ENCODE measurements around the gene PKD1L1.
"Not testable (repeated sequence)": the region's sequence is repeated elsewhere in the genome, so short reads cannot be mapped to it uniquely, and the experiment has no call there.

The PKD1L1 gene

DNA sequence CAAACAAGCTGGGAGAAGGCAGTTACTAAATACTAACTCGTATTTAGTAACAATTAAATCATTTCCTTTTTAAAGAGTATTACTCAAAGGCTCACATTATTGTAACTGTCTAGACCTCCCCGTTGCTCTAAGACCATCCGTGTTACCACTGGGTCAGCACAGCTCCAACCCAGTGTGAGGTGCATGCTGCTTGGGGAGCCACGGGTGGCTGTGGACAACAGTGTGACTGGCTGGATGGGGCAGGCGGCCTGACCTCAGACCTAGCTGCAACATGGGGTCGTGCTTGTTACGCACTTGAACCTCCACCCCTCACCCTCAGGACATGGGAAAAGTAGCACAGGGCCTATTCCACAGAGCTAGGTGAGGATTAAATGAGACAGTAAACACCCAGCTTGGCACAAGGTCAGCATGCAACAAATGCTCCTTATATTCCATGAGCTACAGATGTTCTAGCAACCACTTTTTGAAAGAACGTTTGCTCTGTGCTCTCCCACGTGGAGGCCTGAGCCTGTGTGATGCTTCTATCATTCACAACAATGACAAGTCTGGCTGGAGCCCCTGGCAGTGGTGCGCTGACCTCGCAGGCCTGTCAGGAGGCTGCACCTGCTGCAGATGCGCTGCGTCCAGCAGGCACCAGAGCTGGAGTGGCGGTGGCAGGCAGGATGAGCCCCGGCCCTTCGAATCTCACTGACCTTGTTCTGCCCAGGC lies 135.7 kb downstream of the PKD1L1 start:
- no peak for DNase-seq

DNA sequence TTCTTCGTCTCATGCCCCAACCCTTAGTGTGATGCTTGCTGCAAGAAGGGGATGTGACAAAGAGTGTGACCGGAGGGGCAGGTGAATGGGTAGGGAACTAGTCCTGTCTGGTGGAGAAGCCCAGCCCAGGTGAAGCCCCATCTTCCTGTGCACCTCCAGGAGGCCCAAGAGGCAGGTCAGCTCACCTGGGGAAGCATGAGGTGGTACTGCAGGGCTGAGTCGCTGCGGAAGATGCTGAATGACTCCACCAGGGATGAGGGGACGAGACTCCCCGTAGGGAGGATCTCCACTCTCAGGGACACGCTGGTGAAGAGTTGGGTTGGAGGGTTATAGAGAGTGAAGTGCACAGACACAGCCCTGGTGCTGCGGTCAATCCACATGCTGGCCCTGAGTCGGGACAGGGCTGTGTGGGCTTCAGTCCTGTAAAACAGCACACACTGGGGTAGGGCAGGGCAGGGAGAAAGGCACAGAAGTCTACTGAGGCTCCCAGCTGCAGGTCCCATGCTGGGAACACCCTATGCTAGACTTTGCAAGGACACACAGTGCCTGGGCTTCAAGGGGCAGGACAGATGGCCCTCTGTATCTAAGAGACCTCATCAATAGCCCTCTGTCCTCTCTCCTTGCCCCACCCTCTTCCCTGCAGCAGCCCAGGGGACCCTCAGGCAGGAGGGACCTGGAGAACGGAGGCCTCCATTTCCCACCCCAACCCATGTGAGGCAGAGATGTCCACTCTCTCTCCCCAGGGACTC lies 136.5 kb downstream of the PKD1L1 start:
- DNase-seq: no peak

DNA sequence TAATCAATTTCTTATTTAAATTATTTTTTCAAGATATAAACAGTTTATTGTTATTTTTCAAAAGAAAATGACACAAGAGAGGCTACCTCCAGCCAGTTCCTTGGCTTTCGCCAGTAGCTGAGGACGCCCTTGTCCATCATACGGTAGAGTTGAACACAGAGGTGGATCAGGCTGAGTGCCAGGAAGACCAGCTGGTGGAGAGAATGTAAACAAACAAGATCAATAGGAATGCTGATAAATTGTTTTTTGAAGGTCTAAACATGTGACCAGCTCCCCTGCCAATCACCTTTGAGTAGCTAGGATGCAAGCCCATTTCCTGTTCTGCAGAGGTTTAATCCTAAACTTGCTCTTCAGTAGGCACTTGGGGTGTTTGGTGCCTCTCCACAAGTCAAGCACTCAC lies 138.9 kb downstream of the PKD1L1 start:
- no peak for DNase-seq

DNA sequence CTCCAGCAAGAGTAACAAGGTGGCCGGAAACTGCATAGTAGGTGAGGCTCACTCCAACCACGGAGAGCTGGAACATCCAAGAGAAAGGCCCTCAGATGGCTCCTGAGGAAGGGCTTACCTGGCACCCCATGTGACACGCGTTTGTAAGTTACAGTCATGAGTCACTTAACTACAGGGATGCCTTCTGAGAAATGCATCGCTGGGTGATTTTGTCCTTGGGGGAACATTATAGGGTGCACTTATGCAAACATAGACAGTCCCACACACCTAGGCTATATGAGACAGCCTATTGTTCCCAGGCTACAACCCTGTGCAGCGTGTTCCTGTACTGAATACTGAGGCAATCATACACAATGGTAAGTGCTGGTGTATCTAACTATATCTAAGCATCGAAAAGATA lies 139.9 kb downstream of the PKD1L1 start:
- DNase-seq: no peak

DNA sequence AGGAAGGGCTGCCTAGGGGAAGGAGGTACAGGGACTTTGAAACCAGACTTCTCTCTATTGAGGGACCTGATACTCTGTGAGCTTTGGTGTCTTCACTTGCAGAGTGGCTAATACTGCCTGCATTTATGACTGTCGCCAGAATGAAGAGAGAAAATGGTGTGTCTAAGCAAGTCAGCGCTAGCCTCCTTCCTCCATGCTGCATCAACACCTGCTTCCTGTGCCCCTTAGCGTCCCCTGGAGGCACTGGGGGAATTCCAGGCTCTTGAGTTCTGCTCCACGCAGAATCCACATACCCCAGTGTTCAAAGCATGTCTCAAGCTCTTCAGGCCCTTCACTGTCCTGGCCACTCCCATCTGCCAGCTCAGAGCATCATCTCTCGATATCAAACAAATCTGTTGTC lies 140.5 kb downstream of the PKD1L1 start:
- DNase-seq: no peak

DNA sequence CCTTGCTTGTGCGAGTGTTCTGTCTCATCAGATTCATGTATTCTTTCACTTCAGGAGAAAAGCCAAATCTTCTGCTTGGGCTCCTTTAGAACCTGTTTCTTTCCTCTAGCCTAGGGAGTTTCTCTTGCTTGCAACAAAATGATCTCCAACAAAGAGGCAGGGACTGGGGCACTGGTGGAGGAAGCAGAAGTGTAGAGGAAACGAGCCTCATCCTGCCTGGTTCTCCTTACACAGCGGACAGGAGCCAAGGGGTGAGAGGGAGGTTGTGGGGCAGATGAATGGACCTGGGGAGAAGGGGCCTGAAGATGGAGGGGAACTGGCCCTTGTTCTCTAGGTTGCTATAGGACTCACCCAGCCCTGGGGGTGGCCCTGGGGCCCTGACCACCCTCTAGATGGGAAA lies 141.1 kb downstream of the PKD1L1 start:
- no peak for DNase-seq

DNA sequence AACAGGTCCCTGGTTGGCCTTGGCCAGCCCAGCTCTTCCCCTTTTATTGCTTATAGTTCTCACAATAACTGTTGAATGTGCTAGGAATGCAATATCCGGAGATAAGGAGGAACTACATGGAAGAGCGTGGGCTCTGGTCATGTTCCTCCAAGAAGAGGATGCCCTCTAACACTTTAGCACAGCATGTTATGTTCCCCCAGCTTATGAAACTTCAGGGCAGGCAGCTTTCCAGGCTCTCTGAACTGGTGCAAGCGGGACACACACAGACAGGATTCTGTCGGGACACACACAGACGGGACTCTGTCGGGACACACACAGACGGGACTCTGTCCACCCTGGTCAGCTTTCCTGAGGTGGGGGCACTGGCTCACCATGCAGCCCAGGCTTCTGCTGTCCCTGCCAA lies 141.6 kb downstream of the PKD1L1 start:
- DNase-seq: no peak

DNA sequence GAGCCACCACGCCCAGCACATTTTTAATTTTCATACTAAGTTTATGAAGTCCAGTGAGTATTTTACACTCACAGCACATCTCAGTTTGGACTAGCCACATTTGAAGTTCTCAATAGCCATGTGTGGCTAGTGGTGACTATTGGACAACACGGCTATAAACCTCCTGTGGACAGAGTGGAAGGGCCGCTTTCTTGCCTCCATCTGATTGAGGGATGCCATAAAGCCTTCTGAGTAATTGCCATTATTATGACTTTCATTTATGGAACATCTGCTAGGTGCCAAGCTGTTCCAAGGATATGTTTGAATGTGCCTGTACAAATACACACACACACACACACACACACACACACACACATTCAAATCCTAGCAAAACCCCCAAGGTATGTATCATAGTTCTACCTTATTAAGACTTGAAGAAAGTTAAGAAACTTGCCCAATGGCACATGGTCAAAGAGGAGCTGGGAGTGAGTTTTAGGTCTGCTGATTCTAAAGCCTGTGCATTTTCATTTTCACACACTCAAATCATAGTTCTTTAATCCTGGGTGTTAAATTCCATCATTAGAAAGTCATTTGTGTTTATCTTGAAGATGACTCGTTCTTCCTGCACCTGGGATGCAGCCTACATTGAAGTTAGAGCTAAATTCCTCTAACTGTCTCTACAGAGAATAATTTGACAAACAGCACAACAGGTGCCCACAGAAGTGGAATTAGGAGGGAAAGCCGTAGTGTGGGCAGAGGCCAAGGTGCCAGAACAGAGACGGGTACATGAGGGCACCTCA lies 143.3 kb downstream of the PKD1L1 start:
- no peak for DNase-seq

DNA sequence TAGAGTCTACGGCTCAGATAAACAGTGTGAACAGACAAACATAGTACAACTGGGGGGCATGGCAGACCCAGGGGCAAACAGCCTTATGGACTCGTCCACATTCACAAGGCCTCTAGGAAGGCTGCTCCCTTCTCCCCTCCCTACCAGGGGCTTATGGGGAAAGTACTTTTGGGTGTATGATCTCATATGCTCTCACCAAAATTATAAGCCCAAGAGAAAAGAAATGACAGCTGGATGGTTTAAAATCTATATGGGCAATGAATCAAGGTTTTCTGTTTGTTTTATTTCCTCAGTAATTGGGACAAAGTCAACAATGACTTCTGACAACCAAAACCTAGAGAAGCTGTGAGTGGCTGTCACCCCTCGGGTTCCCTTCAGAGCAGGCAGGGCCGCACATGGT lies 144.4 kb downstream of the PKD1L1 start:
- DNase-seq: no peak

DNA sequence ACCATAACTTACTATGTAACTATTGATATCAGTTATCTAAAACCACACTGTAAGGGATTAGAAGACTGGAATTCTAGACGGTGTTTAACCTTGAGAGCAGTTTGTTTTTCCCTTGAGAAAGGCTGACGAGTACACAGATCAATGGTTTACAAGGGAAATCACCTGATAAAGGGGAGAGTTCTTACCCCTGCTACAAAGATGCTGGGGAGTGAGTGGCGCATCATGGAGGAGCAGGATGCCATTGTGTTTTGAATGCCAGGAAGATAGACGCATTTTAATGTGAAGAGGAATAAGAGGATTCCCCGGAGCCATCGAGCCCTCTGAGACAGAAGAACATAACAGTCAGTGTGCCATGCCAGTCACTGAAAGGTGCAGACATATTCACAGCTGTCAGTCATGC lies 145.2 kb downstream of the PKD1L1 start:
- no peak for DNase-seq

DNA sequence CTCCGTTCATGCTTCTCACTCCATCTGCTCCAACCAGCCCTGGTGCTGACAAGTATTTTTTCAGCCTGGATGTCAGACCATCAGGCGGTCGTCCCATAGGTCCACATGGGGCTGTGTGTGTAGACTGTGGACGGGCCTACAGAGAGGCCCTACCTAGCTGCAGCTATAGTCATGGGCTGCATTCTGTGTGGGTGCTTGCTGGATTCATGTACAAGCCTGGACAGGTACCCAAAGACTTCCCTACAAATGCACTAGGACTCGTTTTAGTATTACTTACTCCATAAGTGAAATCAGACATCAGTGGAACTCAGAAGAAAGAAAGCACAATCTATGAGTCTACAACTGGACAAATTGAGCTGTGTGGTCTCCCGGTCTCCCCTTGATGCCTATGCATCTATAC lies 146.8 kb downstream of the PKD1L1 start:
- DNase-seq: no peak

DNA sequence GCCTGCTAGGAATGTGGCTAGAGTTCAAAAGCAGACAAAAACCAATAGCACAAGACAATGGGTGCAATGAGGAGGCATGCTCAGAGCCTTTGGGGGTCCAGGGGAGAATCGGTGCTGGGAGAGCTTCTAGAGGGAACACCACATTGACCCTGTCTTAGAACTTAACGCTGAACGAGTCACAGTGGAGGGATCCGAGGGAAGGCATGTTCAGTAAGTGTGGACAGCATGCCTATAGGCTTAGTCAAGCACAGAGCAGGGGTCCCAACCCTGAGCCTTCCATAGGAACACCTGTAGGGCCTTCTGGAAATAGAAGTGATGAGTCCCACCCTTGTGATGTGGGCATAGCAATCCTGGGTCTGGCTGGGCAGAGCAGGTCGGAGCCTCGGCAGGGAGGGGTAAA lies 148.7 kb downstream of the PKD1L1 start:
- no peak for DNase-seq

DNA sequence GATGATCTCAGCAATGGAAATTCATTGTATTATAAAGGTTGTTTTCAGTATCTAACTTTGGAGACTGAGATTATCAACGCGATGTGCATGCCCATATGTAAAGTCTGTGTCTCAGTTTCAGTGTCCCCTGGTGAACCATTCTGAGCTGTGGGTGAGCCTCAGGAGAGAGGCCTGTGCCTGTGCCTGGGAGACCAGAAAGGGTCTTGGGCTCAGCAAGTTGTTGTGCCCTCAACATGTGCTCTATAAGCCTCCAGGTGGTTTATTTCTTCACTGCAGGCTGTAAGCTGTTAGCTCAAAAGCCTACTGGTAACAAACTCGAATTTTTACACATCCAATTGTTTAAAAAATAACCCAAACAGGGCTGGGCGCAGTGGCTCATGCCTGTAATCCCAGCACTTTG lies 151.9 kb downstream of the PKD1L1 start:
- no peak for DNase-seq

DNA sequence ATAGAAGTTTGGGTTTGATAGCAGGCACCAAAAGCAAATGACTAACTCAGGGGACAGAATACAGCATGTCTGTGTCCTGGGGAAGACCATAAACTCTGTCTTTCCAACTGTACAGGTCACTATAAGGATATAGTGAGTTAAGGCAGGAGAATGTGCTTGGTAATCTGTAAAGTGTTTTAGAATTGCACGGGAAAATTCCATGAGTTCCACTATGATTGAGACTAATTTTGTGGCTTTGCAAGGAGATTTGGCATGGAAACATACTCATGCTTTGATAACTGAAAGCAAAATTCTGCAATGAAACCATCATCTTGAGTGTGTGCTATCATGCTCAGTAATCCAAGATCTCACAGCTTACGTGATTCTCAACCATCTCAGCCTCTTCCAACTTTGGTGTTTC lies 152.6 kb downstream of the PKD1L1 start:
- DNase-seq: no peak

DNA sequence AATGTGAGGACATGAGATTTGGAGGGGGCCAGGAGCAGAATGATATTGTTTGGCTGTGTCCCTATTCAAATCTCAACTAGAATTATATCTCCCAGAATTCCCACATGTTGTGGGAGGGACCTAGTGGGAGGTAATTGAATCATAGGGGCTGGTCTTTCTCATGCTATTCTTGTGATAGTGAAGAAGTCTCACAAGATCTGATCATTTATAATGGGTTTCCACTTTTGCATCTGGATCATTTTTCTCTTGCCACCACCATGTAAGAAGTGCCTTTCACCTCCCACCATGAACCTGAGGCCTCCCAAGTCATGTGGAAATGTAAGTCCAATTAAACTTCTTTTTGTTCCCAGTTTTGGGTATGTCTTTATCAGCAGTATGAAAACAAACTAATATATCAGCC lies 153.1 kb downstream of the PKD1L1 start:
- not testable (repeated sequence) for DNase-seq

DNA sequence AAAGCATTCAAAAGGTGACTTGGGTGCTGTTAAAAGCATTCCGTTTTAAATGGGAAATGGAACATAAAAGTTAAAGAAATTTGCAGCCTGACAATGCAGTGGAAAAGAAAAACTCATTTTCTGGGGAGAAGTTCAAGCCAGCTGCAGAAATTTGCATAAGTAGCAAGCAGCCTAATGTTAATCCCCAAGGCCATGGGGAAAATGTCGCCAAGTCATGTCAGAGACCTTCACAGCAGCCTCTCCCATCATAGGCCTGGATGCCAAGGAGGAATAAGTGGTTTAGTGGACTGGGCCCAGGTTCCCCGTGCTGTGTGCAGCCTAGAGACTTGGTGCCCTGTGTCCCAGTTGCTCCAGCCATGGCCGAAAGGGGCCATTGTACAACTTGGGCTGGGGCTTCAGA lies 154.2 kb downstream of the PKD1L1 start:
- no peak for DNase-seq

DNA sequence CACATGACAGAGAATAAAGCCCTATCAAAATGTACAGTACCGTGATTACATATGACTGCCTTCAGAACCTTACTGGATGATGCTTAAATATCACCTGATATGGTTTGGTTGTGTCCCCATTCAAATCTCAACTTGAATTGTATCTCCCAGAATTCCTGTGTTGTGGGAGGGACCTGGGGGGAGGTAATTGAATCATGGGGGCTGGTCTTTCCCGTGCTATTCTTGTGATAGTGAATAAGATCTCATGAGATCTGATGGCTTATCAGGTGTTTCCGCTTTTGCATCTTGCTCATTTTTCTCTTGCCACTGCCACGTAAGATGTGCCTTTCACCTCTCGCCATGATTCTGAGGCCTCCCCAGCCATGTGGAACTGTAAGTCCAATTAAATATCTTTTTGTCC lies 155.1 kb downstream of the PKD1L1 start:
- DNase-seq: not testable (repeated sequence)

DNA sequence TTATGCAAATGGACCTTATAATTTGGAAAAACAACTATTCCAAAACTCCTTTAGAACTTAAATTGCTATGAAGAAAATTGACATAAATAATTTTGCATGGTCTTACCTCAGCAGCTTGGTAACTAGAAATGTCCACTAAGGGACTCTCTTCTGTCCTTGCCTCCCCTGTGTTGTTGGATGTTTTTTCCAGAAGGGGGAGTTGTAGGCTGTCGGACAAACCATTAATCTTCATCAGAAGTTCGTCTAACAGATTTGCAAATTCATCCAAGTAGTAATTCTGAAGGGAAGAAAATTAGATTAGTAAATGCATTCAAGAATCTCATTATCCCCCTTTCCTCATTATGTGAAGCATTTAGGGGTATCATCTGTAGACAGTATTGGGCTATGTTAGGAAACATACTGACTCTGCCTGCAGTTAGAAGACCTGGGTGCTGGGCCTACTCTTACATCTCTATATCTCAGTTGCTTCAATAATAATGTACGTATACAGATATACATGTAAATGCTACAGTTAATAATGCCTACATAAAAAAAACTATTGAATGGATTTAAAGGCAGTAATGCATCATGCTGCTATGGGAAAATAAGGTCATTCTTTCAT lies 155.6 kb downstream of the PKD1L1 start:
- DNase-seq: no peak

DNA sequence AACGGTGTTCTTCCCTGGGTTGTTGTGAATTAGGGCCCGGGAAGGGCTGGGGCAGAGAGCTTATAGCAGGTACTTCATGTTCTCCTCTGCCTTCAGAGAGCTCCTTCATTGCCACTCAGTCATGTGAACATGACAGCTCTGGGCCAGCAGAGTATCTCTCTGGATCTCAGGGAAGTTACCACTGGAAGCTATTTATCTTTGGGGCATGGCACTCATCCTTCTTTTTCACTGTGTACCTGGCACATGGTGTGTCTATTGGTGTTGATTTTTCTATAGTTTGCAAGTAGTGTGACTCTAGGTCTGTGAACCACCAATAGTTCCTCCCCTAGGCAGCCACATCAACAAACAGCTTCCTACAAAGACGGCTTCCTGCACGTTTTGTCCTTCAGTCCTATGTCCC lies 156.6 kb downstream of the PKD1L1 start:
- DNase-seq: no peak

DNA sequence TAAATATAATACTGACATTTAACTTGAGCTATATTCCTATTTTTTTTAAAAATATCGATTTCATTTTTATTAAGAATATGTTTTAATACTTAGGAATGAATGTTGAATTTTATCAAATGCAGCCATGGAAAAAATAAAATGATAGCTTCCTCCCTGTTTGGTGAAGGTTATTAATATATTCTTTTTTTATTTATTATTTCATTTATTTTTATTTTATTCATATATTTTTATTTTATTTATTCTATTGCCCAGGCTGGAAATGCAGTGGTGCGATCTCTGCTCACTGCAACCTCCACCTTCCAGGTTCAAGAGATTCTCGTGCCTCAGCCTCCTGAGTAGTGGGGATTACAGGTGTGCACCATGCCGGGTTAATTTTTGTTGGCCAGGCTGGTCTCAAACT lies 160.2 kb downstream of the PKD1L1 start:
- DNase-seq: no peak

DNA sequence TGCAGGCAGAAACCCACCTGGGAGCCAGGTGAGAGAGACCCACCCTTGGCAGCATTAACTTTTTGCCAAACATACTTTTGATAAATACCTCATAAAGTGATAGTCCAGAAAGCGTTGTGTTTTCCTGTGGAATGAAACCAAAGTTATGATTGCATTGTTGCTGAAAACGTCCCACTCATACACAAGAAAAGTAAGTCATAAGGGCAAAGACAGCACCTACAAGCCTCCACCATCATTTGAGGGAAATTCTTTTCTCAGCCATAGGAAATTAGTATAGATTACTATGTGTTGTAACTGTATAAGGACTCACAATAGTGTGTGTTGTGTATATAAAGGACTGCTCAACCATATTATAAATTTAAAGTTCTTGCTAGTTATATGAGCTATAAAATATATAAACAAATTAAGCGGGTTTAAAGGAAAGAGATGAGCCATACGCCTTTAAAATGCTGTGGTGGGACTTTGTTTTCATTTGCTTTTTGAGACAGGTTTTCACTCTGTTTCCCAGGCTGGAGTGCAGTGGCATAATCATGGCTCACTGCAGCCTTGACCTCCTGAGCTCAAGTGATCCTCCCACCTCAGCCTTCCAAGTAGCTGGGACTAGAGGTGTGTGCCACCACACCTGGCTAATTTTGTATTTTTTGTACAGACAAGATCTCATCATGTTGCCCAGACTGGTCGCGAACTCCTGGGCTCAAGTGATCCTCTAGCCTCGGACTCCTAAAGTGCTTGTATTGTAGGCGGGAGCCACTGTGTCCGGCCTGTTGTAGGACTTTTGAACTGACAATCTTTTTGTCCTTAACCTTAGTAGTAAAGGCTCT lies 160.8 kb downstream of the PKD1L1 start:
- no peak for DNase-seq

DNA sequence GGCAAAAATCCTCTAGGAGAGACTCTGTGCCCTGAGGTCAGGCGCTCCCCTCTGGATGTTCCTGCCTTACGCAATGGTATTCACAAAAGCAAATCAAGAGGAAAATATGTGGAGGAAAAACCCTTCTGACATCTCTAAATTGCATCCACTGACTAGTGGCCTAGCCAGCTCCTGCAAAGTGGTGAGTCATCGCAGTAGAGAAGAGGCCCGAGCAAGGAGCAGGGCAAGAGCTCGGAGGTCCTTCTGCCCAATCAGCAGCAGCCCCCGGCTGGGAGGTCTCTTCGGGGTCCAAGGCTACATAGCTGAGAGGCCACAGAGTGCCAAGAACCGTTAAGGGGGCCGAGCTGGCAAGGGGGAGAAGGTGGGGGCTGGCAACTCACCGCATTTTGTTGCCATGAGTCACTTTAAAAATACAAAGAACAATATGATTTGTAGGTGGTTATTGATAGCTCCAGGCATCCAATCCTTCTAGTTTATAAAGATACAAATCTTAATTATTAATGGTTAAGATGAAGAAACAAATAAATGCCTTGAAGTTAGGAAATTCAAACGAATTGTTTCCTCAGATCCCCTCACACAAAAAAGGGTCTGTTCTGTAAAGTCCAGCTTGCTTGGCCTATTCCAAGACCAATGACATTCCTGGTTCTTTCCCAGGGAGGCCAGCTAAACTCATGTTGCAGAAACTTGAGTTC lies 161.6 kb downstream of the PKD1L1 start:
- no peak for DNase-seq
